ENCODE data around the gene OR52A1.

OR52A1 gene

GRCh38 chr11:5123802-5124521 lies 30.6 kb downstream of the OR52A1 start (continued):
- TF ChIP-seq ZBTB11 (tag by site-specific recombination; conservative IDR thresholded peaks at IDR 0.05; ENCODE audit: low read depth) (no peak), TCF7L2 (IDR thresholded peaks at IDR 0.05; ENCODE audit: borderline replicate concordance, low read depth, low read length) (no peak)
- TF ChIP-seq, protein P1, sequence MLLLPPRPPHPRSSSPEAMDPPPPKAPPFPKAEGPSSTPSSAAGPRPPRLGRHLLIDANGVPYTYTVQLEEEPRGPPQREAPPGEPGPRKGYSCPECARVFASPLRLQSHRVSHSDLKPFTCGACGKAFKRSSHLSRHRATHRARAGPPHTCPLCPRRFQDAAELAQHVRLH (tag by site-specific recombination; IDR thresholded peaks at IDR 0.05), result no peak

DNA sequence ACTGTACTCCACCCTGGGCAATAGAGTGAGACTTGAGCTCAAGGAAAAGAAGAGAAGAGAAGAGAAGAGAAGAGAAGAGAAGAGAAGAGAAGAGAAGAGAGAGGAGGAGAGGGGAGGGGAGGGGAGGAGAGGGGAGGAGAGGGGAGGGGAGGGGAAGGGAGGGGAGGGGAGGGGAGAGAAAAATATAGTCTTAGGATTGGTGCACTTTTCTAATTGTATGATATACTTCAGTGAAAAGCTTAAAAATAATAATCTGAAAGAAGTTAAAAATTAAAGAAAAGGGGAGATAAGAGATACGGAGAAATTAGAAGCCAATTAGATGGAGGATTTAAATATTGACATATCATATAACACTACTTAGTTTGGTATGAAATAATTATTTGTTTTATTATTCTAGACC lies 35.7 kb downstream of the OR52A1 start:
- Histone ChIP-seq H3K9me3 (ENCODE audit: control insufficient read depth, insufficient read depth, low read depth, low read length) (no peaks in the 10 kb centered on the region), H3K36me3 (ENCODE audit: control insufficient read depth in 2 of 2, insufficient read depth in 1 of 2, low read length in 2 of 2) (no peaks in the 10 kb centered on the region), H3K4me3 (ENCODE audit: low read depth, low read length) (no peak overlapping the region), H3K4me1 (ENCODE audit: control insufficient read depth, insufficient read depth, low read length) (no peaks in the 10 kb centered on the region), H3K27ac (ENCODE audit: extremely low read depth, low read depth, low read length) (no peak overlapping the region)
- CTCF ChIA-PET, result interaction anchor here (0.6 kb wide), 1 partner anchor 261 kb away, joined by 6 read pairs; no protein-coding TSS in a partner anchor
- POLR2A ChIA-PET, result no interaction called here
- TF ChIP-seq, protein P1 (tag by site-specific recombination; IDR thresholded peaks at IDR 0.05), result no peak
- no peak for TF ChIP-seq GLI2 (tag by site-specific recombination; IDR thresholded peaks at IDR 0.05; ENCODE audit: borderline replicate concordance, low read depth)
- TF ChIP-seq ZNF132 (tag by site-specific recombination; IDR thresholded peaks at IDR 0.05; ENCODE audit: borderline replicate concordance), result no peak
- TF ChIP-seq ZSCAN30 (tag by site-specific recombination; IDR thresholded peaks at IDR 0.05), result no peak
- no peak for TF ChIP-seq ZNF324 (tag by site-specific recombination; IDR thresholded peaks at IDR 0.05)
- TF ChIP-seq KLF8 (tag by site-specific recombination; IDR thresholded peaks at IDR 0.05), result no peak
- no peak for TF ChIP-seq ZNF776 (tag by site-specific recombination; IDR thresholded peaks at IDR 0.05; ENCODE audit: borderline replicate concordance)
- no peak for TF ChIP-seq ZFP3 (tag by site-specific recombination; IDR thresholded peaks at IDR 0.05; ENCODE audit: low read depth)
- TF ChIP-seq ZNF792 (tag by site-specific recombination; IDR thresholded peaks at IDR 0.05), result no peak
- no peak for TF ChIP-seq ZNF639 (tag by site-specific recombination; IDR thresholded peaks at IDR 0.05)
- TF ChIP-seq ZNF692 (tag by site-specific recombination; IDR thresholded peaks at IDR 0.05), result no peak
- TF ChIP-seq ZBTB11 (tag by site-specific recombination; conservative IDR thresholded peaks at IDR 0.05; ENCODE audit: low read depth), result no peak
- no peak for TF ChIP-seq ZFP41 (tag by site-specific recombination; IDR thresholded peaks at IDR 0.05; ENCODE audit: borderline replicate concordance)
- no peak for TF ChIP-seq ZNF366 (tag by site-specific recombination; conservative IDR thresholded peaks at IDR 0.05)
- TF ChIP-seq ZNF157 (tag by site-specific recombination; IDR thresholded peaks at IDR 0.05), result no peak
- no peak for TF ChIP-seq GFI1B (tag by site-specific recombination; IDR thresholded peaks at IDR 0.05)
- TF ChIP-seq ZNF311 (tag by site-specific recombination; IDR thresholded peaks at IDR 0.05; ENCODE audit: borderline replicate concordance), result no peak
- no peak for TF ChIP-seq ZNF501 (tag by site-specific recombination; IDR thresholded peaks at IDR 0.05)
